HCT116 (cell line): Measurements from ENCODE around the gene SLC43A3. TPM values are rescaled to one million over a fixed set of nuclear protein-coding genes. Genes with fewer than 3 reads are reported as not detected.

Experiments
- ATAC-seq: fragments of 200-7000 bp; cut with Tn5 transposase; 2 replicates; pipeline ENCODE4 v1.9.1; 2020; ENCODE audit warnings: mild to moderate bottlenecking, moderate library complexity
- BruUV-seq: library from RNA; stranded (reverse); fragments of 400-500 nt; replicated peaks from 2 replicates; lab custom pipeline; 2021; lab: Mats Ljungman, UMichigan
- CTCF ChIA-PET: fragments of 300-600 bp; sonication (Branson Sonifier 250); formaldehyde crosslinking; loops from one replicate; lab custom pipeline; 2021; ENCODE audit warnings: antibody characterized with exemption; lab: Charles Lee
- POLR2A ChIA-PET: fragments of 300-600, 350-600 bp; sonication (Branson Sonifier 250); formaldehyde crosslinking; loops from one replicate; lab custom pipeline; 2021; ENCODE audit warnings: antibody characterized with exemption; lab: Charles Lee
- RAD21 ChIA-PET, 2 experiments: fragments of 300-600 bp; sonication (Branson Sonifier 250); formaldehyde crosslinking; loops; one replicate each; lab custom pipeline; 2023; ENCODE audit warnings: low total read pairs in 2 of 2; ENCODE audit not compliant: uncharacterized antibody in 2 of 2, unreplicated experiment in 2 of 2, low non-redundant PET in 1 of 2; lab: Charles Lee
- DNase-seq: peaks from one replicate; pipeline ENCODE4 v3.0.0-alpha.2; 2010; ENCODE audit warnings: low read depth, low spot score
- H2AFZ ChIP-seq: fragments of 200-600 bp; shearing (Covaris generic), sonication (generic); 2 replicates; pipeline ENCODE4 v1.6.1; 2017; ENCODE audit warnings: low read depth, mixed run types, mixed read lengths, antibody characterized with exemption, low read length; ENCODE audit not compliant: poor library complexity, severe bottlenecking
- H3K27ac ChIP-seq: 2 replicates; pipeline ENCODE4 v1.5.1; 2012; ENCODE audit warnings: low read depth, low read length
- H3K27me3 ChIP-seq: fragments of 200-600 bp; sonication (generic); 2 replicates; pipeline ENCODE4 v1.6.1; 2016; ENCODE audit warnings: mixed run types, low read length, mixed read lengths; ENCODE audit not compliant: insufficient read depth
- H3K36me3 ChIP-seq, 2 experiments: fragments of 200-500 bp in 1 of 2; fragments of 200-600 bp in 1 of 2; sonication (Bioruptor generic) in 1 of 2; sonication (generic) in 1 of 2; 2 replicates each; pipeline versions ENCODE4 v1.5.1 to v1.6.1; 2014 to 2016; ENCODE audit warnings: low read length in 2 of 2, inconsistent platforms in 1 of 2, mixed read lengths in 1 of 2, mixed run types in 1 of 2; ENCODE audit not compliant: insufficient read depth in 2 of 2, control insufficient read depth in 1 of 2
- H3K4me1 ChIP-seq, 2 experiments: fragments of 200-600 bp in 1 of 2; sonication (generic) in 1 of 2; 2 replicates each; pipeline versions ENCODE4 v1.5.1 to v1.6.1; 2012 to 2017; ENCODE audit warnings: low read length in 2 of 2, inconsistent platforms in 1 of 2, mild to moderate bottlenecking in 1 of 2, mixed read lengths in 1 of 2, mixed run types in 1 of 2, moderate library complexity in 1 of 2; ENCODE audit not compliant: insufficient read depth in 2 of 2, control insufficient read depth in 1 of 2
- H3K4me2 ChIP-seq: fragments of 200-600 bp; sonication (generic); 2 replicates; pipeline ENCODE4 v1.6.1; 2017; ENCODE audit warnings: mixed run types, low read length, mixed read lengths
- H3K4me3 ChIP-seq, 2 experiments: fragments of 200-600 bp in 1 of 2; sonication (generic) in 1 of 2; replicated peaks in 1 of 2; 2 replicates each; pipeline ENCODE4 v1.5.1; 2011 to 2016; ENCODE audit warnings: low read length in 2 of 2, control low read depth in 1 of 2, low read depth in 1 of 2, mild to moderate bottlenecking in 1 of 2, mixed read lengths in 1 of 2, mixed run types in 1 of 2
- H3K79me2 ChIP-seq: fragments of 200-600 bp; sonication (generic); 2 replicates; pipeline ENCODE4 v1.6.1; 2017; ENCODE audit warnings: mild to moderate bottlenecking, mixed run types, low read length, moderate library complexity, mixed read lengths; ENCODE audit not compliant: insufficient read depth
- H3K9ac ChIP-seq: fragments of 200-600 bp; sonication (generic); 2 replicates; pipeline ENCODE4 v1.6.1; 2016; ENCODE audit warnings: low read length, mixed read lengths
- H3K9me2 ChIP-seq: fragments of 200-600 bp; sonication (generic), shearing (Covaris generic); 2 replicates; pipeline ENCODE4 v1.6.1; 2017; ENCODE audit warnings: mixed run types, mild to moderate bottlenecking, moderate library complexity; ENCODE audit not compliant: insufficient read depth
- H3K9me3 ChIP-seq, 2 experiments: fragments of 200-500 bp in 1 of 2; fragments of 200-600 bp in 1 of 2; sonication (Bioruptor generic) in 1 of 2; sonication (generic) in 1 of 2; 2 replicates each; pipeline ENCODE4 v1.6.1; 2014 to 2017; ENCODE audit warnings: low read length in 2 of 2, mixed read lengths in 2 of 2, inconsistent platforms in 1 of 2, low read depth in 1 of 2, mild to moderate bottlenecking in 1 of 2, mixed run types in 1 of 2, moderate library complexity in 1 of 2; ENCODE audit not compliant: control insufficient read depth in 1 of 2, insufficient read depth in 1 of 2
- H4K20me1 ChIP-seq: fragments of 200-600 bp; sonication (generic), shearing (Covaris generic); 2 replicates; pipeline ENCODE4 v1.6.1; 2017; ENCODE audit warnings: mixed run types, mild to moderate bottlenecking, moderate library complexity; ENCODE audit not compliant: insufficient read depth
- CBX3 ChIP-seq: IDR thresholded peaks from 2 replicates; pipeline ENCODE4 v1.6.1; 2012; ENCODE audit warnings: low read depth
- CTCF ChIP-seq, 3 experiments: fragments of 200-600 bp in 1 of 3; sonication (generic) in 1 of 3; IDR thresholded peaks in 2 of 3; conservative IDR thresholded peaks in 1 of 3; 2 replicates each; pipeline ENCODE4 v1.5.1; 2012 to 2017; ENCODE audit warnings: low read depth in 2 of 3, low read length in 2 of 3, antibody characterized with exemption in 1 of 3, borderline replicate concordance in 1 of 3, control low read depth in 1 of 3, mild to moderate bottlenecking in 1 of 3, mixed read lengths in 1 of 3, mixed run types in 1 of 3, moderate library complexity in 1 of 3; ENCODE audit not compliant: insufficient read depth in 1 of 3
- EZH2phosphoT487 ChIP-seq: fragments of 200-600 bp; IDR thresholded peaks from 2 replicates; pipeline ENCODE4 v1.6.1; 2018; ENCODE audit warnings: antibody characterized with exemption, borderline replicate concordance
- MAX ChIP-seq: IDR thresholded peaks from 2 replicates; pipeline ENCODE4 v1.6.1; 2012
- POLR2AphosphoS5 ChIP-seq: IDR thresholded peaks from 2 replicates; pipeline ENCODE4 v1.6.1; 2011; ENCODE audit warnings: mild to moderate bottlenecking, low read depth, low read length, moderate library complexity
- RAD21 ChIP-seq: IDR thresholded peaks from 2 replicates; pipeline ENCODE4 v1.6.1; 2012; ENCODE audit warnings: low read depth, mild to moderate bottlenecking
- SRF ChIP-seq: IDR thresholded peaks from 2 replicates; pipeline ENCODE4 v1.6.1; 2012; ENCODE audit warnings: low read depth
- YY1 ChIP-seq: IDR thresholded peaks from 2 replicates; pipeline ENCODE4 v1.6.1; 2011; ENCODE audit warnings: low read length, low read depth, moderate library complexity, mild to moderate bottlenecking; ENCODE audit not compliant: insufficient replicate concordance; ENCODE audit errors: extremely low read depth
- ZFX ChIP-seq: fragments of 450-650 bp; IDR thresholded peaks from 2 replicates; pipeline ENCODE4 v1.6.1; 2017
- intact Hi-C: fragments of 100-400 bp; cut with micrococcal nuclease; formaldehyde crosslinking; loops from 2 replicates; pipeline ENCODE4 v1.10.0; 2022
- total RNA-seq: library from RNA; stranded (reverse); gene quantifications from one replicate; pipeline ENCODE4 v1.2.1, GENCODE V29; 2021; ENCODE audit not compliant: unreplicated experiment

The SLC43A3 gene
- total RNA-seq, 1 experiment from 2014 or later = 36.9 TPM

- TF ChIP-seq CTCF (IDR thresholded peaks at IDR 0.05 in 2 of 3, conservative IDR thresholded peaks at IDR 0.05 in 1 of 3; ENCODE audit: borderline replicate concordance in 1 of 3, insufficient read depth in 1 of 3, low read depth in 2 of 3, low read length in 2 of 3) (no peak), EZH2phosphoT487 (no peak), YY1 (no peak), ZFX (no peak), POLR2AphosphoS5 (no peak), MAX (no peak), RAD21 (no peak), SRF (no peak), CBX3 (no peak)
Measured at GRCh38 chr11:57422669-57423068, 4.3 kb downstream of the SLC43A3 start (continued).

GRCh38 chr11:57421805-57422204 is 5.1 kb downstream of the SLC43A3 start:
- Histone ChIP-seq H3K79me2 (peaks cover 8% of the 10 kb centered on the region; the same call in 1 of the 2 replicates), H2AFZ (no peak overlapping the region), H3K27ac (no peak overlapping the region), H3K4me3 (no peak overlapping the region), H3K9me2 (no peaks in the 10 kb centered on the region), H4K20me1 (no peaks in the 10 kb centered on the region), H3K9ac (no peak overlapping the region), H3K36me3 (no peaks in the 10 kb centered on the region; a peak in 1 of 4 replicates), H3K9me3 (no peaks in the 10 kb centered on the region), H3K4me1 (peaks cover 7 to 13% of the 10 kb centered on the region in 2 experiments; a peak in 2 of 4 replicates), H3K4me2 (no peak overlapping the region), H3K27me3 (no peaks in the 10 kb centered on the region; the same call in 1 of the 2 replicates)
- RAD21 ChIA-PET = no interaction called here
- no peak for DNase-seq
- no TSS peak for BruUV-seq
- no peak for TF ChIP-seq RAD21
- ATAC-seq = no peak
- CTCF ChIA-PET = no interaction called here
- intact Hi-C loops = no loop called here
- POLR2A ChIA-PET = no interaction called here
